NCI-H2196 (cell line): ENCODE data around the gene MTA1.

Experiments
- DNase-seq: peaks from one replicate; lab custom pipeline; 2025; ENCODE audit not compliant: unreplicated experiment; lab: John Stamatoyannopoulos, UW

Gene MTA1

DNA sequence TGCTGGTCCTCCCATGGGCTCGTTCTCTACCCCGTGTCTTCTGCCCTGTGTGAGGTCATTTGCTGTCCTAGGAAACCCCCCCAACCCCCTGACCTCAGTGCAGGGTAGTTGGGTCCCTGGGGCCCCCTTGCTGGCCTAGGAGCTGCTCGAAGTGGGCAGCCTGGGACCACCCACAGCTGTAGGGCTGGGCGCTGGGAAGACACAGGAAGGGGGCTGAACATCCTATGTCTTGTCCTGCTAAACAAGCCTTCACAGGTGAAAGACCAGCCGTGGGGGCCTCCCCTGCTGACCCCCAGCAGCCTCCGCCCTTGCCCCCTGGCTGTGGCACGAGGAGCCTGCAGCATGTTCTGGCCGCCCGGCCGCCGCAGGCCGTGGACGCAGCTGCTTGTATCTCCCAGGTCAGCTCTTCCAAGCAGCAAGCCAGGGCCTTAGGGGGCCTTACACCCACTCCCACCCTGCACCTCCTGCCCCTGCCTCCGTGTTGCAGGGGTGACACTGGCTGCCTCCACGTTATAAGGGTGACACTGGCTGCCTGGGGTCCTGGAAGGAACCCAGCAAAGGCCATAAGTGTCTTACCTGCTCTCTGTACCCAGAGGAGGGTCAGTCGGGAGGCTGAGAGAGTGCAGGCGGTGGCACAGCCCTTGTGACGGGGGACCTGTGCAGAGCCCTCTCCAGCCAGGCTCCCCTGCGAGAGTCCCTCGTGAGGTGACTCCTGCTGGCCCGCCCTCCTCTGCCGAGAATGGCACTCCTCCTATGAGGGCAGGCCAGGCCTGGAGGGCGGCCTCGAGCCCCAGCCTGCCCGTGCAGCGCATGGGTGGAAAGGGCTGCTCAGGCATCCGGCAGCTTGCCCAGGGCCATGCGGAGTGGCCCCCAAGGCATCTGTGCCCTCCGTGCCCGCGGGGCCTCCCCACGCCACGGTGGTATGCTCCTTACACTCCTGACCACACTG, 32.8 kb upstream of the MTA1 start:
- no peak for DNase-seq

DNA sequence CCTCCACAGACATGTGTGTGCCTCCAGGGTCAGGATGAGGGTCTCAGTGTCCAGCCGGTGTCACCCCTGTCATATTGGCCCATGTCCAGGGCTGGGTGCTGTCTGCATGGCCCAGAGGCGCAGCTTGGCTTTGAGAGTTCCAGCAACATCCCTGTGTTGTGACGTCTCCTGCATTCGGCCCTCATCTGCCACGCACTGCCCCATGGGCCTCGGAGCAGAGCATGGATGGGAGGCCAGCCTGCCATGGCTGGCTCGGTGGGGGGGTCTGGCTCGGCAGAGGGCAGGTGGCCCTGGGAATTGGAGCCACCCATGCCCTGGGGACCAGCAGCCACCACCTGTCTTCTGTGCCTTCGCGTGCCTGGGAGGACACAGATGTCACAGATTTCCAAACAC, 32.1 kb upstream of the MTA1 start:
- DNase-seq: no peak

GRCh38 chr14:105388110-105388951, 31.3 kb upstream of the MTA1 start:
- no peak for DNase-seq

DNA sequence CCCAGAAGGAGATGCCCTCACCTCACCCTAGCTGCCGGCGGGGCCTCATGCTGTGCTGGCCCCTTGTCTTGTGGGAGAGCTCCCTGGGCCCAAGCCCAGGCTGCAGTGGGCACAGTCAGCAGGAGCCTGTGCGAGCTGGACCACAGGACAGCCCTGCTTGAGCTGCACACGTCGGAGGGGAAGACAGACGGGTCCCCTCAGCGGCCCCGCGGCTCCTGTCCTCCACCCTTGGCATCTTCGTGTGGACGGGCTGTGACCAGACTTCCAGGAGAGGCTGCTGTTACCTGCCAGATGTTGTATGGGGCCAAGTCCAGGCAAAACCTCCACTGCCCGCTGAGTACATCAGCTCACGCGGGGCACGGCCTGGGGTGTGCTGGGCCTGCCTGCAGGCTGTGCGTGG, 30.7 kb upstream of the MTA1 start:
- DNase-seq: no peak

GRCh38 chr14:105389534-105389933, 30.1 kb upstream of the MTA1 start:
- DNase-seq: no peak

GRCh38 chr14:105389976-105390848, 29.4 kb upstream of the MTA1 start:
- DNase-seq: no peak

DNA sequence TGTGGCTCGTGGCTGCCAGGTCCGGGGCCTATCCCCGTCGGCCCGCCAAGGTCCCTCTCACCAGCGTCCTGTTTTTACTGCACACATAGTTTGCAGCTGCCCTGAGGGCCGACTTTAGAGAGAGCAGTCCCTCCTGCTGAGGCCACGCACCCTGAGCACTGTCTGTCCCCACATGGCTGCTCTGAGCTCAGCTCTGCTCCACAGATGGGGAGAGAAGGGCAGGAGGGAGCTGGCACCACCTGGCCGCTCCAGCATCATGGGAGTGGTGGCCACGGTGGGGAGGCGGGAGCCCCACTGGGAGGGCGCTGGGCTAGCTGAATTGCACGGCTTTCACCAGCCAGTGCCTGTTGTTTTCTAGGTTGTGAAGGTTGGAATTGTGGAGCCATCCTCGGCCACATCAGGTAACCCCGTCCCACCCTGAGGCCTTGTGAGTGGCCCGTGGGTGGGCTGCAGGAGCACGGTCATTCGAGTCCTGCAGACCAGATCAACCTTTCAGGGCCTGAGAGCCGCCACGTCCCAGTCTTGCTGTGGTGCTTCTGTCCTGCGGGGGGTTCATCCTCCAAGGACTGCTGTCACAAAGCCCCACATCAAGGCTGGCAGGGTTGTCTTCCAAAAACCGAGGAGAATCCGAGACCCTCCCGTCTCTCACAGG, 28.7 kb upstream of the MTA1 start:
- DNase-seq: no peak

DNA sequence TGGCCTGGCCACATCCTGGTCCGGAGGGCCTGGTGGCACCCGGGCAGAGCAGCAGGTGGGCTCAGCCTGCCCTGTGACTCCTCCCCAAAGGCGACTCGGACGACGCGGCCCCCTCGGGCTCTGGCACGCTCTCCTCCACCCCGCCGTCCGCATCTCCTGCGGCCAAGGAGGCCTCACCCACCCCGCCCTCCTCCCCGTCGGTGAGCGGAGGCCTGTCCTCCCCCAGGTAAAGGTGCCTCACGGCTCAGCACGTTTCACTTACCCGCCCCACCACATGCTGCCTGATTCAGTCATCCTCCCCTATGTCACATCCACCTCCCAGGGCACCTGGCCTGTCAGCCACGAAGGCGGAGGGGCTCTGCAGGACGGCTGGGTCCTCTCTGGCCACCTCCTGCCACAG, 28.1 kb upstream of the MTA1 start:
- no peak for DNase-seq

DNA sequence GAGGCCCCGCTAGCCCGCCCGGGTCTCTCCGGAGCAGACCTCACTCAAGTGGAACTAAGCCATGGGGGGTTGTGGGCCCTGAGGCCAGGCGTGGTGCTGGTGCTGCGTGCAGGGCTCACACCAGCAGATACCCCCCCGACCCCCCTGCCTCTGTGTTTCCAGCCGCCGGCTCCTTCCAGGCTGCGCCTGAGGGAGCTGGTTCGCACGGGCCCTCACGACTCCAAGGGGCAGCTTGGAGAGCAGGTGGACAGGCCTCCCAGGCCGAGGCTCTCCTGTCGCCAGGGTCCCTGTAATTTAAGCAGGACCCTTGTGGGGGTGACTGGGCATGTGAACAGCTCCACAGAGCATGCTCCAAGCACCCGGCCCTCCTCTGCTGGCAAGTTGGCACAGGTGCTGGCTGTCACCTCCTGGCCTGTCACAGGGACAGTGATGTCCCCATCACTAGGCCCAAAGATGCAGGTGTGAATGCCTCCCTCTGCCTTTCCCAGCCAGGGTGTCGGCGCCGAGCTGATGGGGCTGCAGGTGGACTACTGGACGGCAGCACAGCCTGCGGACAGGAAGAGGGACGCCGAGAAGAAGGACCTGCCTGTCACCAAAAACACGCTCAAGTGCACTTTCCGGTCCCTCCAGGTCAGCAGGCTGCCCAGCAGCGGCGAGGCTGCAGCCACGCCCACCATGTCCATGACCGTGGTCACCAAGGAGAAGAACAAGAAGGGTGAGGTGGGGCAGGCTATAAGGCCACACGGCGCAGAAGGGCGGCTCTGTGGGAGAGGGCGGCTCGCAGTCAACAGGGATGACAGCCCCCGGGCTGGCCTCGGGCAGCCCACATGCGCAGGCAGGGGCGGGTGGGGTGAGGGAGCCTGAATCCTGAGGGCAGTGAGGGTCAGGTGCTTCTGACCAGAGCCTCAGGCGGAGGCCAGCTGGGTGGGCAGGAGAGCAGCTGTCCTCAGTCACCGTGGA, 27.2 kb upstream of the MTA1 start:
- DNase-seq: no peak

DNA sequence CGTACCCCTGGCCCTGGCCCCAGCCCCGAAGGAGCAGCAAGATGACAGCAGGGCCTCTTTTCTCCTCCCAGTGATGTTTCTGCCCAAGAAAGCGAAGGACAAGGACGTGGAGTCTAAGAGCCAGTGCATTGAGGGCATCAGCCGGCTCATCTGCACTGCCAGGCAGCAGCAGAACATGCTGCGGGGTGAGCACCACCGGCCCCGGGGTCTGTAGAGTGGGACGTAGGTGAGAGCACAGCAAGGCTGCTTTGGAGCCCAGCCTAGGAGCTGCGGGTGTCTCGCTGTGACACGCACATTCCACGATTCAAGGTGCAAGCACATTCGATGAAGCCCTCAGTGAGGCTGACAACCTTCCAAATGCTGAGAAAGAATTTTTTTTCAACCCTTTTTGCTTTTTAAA, 26.5 kb upstream of the MTA1 start:
- no peak for DNase-seq

DNA sequence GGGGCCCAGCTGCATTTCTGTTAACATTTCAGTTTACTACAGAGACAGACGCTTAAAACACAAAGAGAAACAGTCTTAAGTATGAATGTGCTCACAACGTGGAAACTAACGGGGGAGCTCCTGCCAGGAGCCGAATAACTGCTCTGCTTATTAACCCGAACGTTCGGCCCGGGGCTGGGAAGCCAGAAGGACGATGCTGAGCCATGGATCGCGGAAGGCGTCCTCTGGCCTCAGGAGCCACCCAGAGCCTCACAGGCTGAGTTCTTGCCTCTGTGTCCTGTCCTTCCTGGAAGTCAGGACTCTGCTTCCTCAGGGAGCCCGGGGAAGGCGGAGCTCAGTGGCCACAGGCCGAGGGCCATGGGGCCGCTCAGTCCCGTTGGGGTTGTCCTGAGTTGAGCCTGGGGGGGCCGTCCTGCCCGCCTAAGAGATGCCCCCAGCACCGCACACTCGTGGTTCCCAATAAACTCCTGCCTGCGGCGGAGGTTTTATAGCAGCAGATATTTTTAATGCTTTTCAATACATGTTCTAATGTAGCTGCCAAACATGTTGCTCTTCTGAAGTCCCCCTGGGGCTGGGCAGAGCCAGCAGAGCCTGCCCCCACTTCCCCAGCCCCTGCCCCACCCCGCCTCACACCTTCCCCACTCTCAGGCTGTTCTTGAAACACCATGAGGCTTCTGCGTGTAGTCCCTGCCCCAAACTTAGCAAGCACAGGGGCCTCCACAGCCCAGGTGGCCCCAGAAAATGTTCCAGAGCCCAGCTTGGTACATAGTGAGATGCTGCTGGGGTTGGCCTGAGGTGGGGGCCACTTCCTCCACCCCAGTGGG, 24.7 kb upstream of the MTA1 start:
- no peak for DNase-seq

DNA sequence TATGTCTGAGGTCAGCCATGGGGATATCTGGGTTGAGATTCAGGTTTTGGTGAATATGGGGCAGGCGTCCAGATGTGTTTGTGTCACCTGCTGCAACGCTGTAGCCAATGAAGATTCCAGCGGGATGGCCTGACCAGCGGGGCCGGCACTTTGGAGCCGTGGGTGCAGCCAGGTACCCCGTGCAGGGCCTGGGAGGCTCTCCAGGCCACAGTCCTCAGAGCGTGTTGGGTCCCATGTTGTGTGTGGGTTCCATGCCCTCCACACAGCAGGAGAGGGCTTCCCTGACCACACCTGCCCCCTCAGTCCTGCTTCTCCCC, 24.1 kb upstream of the MTA1 start:
- no peak for DNase-seq

DNA sequence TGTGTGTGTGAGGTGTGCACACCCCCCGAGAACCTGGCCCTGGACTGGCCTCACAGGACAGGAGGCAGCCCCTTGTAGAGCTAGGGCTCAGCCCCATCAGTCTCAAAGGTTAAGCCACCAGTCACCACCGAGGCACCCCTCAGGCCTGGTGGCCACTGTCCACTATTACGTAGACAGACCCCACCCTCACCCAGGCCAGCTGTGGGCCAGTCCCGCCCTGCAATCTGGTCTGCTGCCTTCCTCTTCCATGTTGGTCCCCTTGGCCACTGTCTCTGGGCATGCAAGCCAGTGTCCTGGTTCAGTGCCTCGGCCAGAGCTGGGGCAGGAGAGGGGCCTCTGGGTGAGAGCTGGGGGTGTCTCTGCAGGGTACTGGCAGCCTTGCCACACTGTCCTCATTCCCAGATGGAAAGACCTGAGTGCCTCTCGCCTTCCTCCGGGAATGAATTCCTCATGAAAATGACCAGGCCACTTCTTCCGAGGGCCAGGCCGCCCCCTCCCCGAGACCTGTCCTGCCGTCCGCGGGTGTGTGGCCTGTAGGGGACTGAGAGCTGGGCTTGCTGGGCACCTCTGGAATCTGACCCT, 22.2 kb upstream of the MTA1 start:
- DNase-seq: no peak

DNA sequence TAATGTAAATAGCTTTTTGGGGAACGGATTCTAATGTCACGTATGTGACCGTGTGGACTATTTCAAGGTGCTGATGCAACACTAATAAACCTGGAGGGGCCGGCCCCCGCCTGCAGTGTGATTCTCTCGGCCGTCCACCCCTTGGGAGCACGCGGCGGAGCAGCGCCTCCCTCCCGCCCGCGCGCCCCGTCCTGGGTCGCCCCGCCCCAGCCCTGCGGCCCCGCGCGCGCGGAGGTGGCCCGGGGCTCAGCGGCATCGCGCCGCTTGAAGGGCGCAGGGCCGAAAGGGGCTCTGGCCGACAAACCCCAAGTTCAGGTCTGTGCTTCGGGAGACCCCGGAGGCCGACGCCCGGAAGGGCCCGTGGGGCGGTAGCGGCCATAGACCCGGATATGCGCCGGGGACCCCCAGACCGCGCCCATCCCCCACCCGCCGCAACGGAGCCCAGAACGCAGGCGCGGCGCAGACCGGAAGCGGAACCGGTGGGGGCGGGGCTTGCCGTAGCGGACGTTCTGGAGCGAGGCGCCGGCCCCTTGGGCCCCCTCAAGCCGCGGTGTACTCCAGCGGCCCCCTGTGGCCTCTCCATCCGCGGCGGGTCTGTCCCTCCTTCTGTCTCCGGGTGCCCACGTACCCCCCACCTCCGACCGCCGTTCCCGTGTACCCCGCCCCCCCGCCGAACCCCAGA, 21.4 kb upstream of the MTA1 start, which contains the start of gene TEX22:
TSS of gene TEX22 (plus strand) at position 495 of the 682 bp plus-strand sequence. CDS start 803 bp downstream, outside the sequence.
- peak; percentile 59 for DNase-seq

DNA sequence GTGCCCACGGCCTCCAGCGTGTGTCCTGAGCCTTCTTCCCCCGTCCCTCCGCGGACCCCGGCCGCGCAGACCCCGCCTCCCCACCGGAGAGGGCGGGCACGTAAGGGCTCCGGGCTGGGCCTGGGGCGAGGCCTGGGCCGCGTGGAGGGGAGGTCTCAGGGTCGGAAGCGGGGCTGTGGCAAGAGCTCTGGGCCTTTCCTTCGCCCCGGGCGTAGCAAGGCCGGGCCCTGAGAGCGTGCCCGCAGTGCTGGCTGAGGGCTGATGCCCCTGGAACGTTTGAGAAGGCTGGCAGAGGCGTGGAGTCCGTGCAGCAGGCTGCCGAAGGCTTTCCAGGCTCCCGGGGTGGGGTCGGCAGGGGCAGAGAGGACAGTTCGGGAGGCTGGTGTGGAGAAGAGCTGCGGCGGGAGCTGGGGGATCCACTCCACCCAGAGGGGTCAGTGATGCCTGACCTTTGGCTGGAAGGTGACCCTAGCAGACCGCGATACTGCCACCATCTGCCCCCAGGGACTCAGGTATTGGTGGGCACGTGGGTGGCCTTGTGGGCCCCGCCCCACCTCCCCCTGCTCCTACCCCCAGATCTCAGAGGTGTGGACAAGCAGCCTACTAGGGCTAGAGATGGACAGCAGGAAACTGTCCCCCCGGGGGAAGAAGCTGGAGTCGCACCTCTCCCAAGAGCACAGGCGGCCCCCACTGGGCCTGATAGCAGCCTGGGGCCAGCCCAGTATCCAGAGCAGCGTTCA, 20.7 kb upstream of the MTA1 start:
- DNase-seq: no peak

DNA sequence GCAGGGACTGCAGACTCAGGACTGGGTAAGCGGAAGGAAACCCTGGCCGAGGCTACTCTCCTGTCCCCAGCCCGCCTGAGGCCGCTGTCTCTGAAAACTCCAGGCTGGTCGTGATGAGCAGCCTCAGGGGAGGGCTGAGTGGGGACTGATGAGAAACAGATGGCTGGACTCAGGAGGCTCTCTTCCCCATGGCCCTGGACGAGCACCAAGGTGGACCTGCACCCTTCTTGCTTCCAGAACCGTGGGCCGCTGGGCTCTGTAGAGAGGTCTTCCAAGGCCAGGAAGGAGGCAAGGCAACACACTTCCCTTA, 20.2 kb upstream of the MTA1 start:
- no peak for DNase-seq

- DNase-seq: no peak
Measured at GRCh38 chr14:105400016-105400415, 19.6 kb upstream of the MTA1 start.
